Activated T-cell treated with anti-CD3 and anti-CD28 coated beads for 1 hour (primary cell): ENCODE results near the gene SNAPC1.
"Not testable (repeated sequence)": the region's sequence is repeated elsewhere in the genome, so short reads cannot be mapped to it uniquely, and the experiment has no call there.

Experiments
- DNase-seq: peaks from one replicate; pipeline ENCODE4 v3.0.0-alpha.2; 2020; ENCODE audit warnings: low read depth

SNAPC1 gene

DNA sequence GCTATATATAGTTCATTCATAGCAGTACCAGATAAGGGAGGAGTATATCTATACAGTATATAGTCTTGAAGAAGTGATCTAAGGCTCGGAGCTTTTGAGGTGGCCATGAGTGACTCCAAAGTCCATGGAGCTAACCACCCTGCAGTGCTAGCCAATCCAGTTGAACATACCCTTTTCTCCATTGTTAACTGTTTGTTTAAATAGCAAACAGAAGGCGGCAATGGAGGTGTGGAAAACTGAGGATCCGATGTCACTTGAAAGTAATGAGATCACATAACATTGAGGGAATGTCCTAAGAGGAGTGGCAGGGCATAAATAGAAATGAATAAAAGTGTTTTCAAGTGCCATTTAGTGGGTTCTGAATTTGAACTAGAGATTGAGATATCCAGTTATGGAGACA lies 12.4 kb upstream of the SNAPC1 start:
- no peak for DNase-seq

DNA sequence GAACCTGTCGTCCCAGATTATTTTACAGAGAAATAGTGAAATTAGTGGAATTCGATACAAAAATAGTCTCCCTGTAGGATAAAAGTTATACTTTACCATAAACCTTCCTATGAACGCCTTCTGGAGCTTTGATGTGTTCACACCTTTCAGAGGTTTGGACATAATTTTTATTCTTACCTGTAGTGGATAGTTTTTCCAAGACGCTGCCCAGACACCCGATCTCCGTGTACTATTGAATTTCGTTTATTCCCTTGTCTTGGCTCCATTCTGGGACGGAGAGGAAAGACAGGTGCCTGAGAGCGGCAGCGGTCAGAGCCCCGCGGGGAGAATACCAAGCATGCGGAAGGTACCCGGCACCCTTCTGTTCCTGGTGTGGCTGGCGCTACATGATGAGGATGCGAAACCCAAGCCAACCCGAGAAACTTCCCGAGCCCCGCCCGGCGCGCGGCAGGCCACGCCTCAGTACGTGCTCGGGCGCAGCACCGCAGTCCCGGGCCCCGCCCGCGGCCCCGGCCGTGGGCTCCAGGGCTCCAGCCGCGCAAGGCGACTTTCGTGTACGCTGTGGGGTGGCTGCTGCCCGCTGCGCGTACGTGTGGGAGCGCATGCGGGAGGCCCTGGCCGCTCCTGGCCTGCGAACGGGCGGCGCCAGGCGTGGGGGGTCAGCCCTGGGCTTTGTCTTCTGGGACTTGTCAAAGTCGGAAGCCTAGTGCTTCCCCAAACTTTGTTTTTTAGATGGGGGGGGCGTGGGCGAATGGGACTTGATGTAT lies 11.3 kb upstream of the SNAPC1 start:
- peak; percentile 60 for DNase-seq

DNA sequence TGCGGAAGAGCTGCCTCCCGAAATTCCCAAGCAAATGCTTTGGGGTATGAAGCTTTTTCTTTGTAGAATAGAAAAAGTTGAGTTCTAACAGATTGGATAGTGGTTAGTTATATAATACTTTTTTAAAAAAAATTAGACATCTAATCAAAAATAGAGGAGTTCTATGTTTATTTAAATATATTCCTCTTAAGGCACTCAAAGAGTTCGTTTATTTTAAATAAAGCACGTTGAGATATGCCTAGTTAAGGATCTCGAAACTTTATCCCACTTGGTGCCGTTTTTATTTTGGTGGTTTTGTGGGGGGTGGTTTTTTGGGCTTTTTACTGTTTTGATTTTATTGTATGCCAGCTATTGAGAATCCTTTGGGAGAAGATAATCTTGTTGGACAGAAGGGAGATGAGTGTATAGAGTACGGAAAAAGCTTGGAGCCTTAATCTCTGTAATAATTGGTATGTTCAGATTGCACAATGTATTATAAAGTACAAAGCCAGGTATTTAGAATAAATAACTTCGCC lies 10.7 kb upstream of the SNAPC1 start:
- DNase-seq, result no peak

DNA sequence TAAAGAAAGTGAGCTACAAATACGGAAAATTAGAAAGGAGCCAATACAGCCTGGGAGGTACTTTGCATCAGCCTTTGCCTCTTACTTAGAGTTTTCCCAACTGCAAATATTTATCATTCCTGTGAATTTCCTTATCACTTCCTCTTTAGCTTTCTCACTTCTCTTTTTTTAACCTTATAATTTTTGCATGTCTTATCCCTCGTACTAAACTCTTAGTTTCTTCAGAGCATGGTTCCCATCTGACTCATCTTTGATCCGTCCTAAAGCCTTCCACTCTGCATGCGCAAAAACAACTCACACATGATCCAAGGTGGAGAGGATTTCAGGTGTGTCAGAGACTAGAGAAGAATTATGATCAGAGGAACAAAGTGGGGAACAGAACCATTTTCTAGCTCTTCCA lies 9.6 kb upstream of the SNAPC1 start:
- DNase-seq, result no peak

DNA sequence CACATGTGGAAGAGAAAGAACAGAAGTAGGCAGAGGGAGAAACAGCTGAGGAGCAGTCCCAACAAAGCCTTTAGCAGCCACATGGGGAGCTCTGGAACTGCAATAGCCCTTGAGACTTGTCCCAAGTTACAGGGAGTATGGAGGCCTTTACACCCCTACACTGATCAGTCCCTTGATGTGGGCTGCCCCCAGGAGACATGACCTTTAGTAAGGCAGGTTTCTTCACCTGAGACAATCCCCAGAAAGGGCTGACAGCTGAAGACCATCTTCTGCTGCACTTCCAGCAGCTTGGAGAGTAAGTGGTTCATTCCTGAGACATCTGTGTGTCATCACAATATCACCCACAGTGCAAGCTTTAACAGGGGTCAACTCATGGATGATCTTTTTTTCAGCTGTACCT lies 8.6 kb upstream of the SNAPC1 start:
- DNase-seq, result no peak

DNA sequence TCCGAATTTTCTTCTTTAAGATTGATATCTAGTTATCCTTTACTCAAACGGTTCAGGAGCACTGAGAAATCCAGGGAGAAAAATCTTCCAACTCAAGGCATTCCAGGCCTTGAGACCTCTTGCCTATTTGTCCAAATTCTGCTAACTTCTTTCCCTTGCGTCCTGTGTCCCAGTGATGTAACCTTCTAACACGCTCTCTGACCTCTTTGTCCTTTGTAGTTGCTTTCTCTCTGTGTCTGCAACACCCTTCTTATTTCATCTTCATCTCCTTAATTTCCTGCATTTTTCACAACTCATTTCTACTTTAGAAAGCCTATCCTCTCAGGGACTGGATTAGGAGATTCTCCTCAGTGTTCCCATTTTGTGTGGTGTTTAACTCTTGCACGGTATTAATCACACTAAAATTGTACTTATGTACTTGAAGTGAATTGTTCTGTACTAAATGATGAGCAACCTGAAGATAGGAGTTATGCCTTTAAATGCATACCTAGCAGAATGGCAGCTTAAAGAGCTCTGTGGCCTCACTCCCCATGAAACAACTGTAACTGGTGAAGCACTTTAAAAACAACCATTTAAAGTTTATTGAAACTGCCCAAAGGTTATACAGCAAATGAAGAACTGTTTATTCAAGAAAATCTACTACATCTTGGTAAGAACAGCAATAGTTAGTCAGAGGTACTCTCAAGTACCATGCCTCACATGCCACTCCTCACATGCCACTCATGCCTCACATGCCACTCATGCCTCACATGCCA lies 7.4 kb upstream of the SNAPC1 start:
- no peak for DNase-seq

DNA sequence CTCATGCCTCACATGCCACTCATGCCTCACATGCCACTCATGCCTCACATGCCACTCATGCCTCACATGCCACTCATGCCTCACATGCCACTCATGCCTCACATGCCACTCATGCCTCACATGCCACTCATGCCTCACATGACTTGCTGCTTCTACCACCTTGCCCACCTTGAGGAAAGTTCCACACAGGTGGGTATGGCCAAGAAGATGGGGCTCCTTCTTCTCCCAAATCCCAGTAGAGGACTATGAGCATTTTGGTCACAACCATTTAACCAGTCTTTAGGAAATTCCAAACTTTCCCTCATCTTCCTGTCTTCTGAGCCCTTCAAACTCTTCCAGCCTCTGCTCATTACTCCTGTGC lies 6.9 kb upstream of the SNAPC1 start:
- not testable (repeated sequence) for DNase-seq

DNA sequence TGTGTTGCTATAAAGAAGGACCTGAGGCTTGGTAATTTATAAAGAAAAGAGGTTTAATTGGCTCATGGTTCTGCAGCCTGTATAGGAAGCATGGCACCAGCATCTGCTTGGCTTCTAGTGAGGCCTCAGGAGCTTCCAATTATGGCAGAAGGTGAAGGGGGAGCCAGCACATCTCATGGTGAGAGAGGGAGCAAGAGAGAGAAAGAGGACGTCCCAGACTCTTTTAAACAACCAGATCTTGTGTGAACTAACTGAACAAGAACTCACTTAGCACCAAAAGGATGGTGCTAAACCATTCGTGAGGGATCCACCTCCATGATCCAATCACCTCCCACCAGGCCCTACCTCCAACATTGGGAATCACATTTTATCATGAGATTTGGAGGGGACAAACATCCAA lies 6.1 kb upstream of the SNAPC1 start:
- no peak for DNase-seq

DNA sequence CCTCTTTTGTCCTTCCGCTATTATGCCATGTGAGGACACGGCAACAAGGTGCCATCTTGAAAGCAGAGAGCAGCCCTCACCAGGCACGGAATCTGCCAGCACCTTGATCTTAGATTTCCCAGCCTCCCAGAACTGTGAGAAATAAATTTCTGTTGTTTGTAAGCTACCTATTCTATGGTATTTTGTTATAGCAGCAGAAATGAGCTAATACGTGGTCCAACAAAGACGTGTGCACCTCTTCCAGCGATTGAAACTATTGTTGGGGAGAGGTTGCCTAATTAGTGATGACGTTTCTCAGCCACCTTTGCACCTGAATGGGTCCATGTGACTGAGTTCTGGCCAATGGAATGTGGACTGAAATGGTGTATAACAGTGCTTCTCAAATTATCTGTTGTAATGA lies 2.3 kb upstream of the SNAPC1 start:
- DNase-seq, result no peak

DNA sequence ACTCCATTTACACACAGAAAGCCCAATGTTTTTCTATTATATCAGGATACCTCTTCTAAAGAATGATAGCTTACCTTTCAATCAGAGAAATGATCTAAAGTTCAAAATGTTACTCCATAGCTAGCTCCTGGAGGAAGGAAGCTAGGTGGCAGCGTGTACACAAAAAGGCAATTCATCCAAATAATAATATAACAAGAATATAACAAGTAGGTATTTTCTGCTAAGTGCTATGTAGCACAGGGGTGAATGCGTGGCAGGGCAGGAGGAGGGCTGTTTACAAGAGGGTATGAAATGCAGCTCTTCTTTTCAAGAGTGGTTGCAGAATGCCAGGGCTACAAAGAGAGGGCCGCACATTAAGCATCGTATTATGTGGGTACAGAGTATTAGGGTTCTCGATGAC lies 663 bp upstream of the SNAPC1 start:
- no peak for DNase-seq

DNA sequence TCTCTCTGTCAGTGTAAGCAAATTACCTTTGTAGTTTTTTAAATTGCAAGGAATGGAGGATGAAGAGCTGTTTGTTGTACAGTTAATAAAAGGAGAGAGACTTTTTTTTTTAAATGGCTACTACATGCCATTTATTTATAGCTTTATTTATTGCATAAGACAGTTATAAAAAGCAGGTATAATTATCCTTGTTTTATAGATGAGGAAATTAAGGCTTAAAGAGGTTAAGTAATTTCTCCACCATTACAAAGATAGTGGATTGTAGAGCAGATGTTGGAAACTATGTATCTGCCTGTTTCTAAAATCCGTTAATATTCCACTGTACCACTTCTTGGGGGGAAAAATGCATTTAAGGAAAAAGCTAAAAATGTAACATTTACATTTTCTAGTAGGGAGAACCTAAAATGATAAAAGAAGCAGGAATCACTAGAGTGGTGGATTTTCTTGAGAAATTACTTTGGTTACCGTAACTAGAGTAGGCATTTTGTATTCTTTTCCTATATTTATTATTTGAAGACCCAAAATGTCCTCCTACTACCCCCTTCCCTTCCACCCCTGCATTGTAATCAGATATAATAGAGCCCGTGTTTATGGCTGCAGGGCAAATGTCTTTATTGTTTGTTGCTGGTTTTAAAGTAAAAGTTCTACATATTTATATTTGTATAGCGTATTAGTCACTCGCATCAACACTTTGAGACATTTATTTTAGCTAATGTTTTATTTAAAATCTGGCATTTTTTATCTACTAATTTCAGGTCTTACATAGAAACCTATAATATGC lies 2.3 kb downstream of the SNAPC1 start:
- DNase-seq, result no peak

DNA sequence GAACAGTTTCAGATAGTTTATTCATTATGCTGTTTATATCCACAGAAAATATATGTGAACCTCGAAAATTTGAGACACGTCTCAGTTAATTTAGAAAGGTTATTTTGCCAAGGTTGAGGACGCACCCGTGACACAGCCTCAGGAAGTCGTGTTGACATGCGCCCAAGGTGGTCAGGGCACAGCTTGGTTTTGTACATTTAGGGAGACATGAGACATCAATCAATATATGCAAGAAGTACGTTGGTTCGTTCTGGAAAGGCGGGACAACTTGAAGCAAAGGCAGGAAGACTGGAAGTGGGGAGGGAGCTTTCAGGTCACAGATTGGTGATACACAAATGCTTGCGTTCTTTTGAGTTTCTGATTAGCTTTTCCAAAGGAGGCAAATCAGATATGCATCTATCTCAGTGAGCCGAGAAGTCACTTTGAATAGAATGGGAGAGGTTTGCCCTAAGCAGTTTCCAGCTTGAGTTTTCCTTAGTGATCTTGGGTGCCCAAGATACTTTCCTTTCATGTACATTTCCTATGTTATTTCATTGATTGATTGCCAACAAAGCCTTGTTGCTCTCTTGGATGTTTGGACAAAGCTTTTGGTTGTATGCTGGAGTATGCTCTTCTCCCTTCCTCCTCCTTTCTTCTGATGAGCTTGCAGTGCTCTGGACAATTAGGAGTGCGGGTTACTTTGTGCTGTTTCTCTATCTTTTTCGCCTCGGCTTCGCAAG lies 3.2 kb downstream of the SNAPC1 start:
- DNase-seq, result no peak

DNA sequence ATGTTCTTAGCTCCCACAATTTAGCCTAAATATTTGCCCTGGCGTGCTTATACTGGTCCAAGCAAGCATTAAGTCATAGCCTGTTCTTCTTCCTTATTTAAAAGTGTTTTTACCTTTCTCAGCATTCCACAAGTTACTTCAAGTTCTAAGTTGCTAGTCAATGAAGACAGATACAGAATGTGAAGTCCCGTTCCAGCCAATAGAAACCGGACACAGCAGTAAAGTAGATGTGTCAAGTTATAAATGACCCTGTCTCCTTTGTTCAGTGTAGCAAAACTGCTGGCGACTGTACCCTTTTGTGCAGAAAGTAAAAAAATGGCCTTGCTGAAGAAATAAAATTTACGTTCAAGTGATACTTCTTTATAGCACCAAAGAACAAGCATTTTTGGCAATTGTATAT lies 3.9 kb downstream of the SNAPC1 start:
- no peak for DNase-seq

DNA sequence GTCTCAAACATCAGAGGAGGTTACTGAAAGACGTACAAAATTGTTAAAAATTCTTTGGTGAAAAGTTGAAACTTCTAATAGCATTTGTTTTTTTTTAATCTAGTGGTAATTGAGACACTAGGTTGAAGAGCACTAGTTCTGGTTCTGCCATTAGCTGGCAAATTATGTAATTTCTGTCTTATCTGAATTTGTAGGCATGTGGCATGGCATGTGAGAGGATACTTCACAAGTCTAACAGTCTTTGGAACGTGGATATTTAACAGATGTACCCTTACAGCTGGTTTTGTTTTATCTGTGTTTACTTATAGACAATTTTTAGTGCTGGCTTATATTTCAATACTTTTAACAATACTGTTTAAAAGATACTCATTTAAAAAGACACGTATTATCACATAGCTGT lies 6.0 kb downstream of the SNAPC1 start:
- no peak for DNase-seq

DNA sequence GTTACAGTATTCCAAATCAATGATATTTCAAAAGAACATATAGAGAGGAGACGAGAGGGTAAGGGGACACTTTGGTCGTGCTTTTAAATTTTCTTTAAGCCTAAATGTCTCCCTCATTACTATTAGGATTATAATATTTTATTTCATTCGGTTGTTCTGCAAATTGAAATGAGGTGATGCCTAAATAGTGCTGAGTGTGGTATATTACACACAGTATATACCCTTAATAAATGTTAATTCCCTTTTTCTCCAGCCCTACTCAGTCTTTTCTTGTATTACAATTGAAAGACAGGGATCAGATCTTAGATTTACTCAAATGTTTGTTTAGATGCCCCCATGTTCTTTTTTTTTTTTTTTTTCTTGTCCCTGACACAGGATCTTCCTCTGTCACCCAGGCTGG lies 7.7 kb downstream of the SNAPC1 start:
- DNase-seq, result no peak

DNA sequence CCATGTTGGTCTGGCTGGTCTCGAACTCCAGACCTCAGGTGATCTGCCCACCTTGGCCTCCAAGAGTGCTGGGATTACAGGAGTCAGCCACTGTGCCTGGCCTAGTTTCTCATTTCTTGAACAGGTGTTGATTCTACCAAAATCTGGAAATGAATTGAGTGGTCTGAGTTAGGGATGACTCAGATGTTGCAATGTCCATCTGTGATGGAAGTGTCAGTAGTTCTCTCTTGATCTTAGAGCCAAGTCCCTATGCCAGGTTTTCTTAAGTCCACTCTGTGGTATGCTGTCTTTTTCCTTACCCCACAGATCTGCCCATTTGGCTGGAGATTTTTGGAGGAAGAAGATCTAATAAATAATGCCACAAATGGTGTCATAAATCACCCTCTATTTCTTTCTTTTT lies 12.6 kb downstream of the SNAPC1 start:
- no peak for DNase-seq

DNA sequence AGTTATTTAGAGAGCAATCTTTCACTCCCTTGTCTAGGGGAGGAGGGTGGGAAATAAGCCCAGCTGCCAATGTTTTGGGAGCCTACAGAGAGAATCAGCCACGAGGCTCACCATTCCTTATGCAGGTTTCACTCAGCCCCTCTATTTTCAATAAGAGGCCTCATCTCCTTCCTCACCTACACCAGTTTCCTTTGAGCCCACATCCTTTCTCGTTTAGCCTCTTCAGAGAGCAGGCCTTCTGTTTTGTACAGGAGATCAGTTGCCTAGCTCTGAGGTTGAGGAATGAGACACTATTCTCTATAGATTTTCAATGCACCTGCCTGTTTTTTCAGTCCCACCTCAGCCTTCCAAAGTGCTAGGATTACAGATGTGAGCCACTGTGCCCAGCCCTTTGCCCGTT lies 17.9 kb downstream of the SNAPC1 start:
- no peak for DNase-seq

DNA sequence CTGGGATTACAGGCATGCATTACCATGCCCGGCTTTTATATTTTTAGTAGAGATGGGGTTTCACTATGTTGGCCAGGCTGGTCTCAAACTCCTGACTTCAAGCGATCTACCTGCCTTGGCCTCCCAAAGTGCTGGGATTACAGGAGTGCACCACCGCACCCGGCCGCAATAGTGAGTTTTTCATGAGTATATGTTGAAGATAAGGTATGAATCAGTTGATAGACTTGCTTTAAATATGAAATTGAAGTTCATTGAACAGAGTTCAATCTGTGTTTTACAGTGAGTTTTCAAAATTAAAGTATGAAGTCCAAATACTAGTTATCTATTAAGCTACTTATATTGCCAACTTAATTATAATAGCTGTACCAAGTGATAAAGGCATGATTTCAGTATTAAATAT lies 35.1 kb downstream of the SNAPC1 start:
- no peak for DNase-seq

DNA sequence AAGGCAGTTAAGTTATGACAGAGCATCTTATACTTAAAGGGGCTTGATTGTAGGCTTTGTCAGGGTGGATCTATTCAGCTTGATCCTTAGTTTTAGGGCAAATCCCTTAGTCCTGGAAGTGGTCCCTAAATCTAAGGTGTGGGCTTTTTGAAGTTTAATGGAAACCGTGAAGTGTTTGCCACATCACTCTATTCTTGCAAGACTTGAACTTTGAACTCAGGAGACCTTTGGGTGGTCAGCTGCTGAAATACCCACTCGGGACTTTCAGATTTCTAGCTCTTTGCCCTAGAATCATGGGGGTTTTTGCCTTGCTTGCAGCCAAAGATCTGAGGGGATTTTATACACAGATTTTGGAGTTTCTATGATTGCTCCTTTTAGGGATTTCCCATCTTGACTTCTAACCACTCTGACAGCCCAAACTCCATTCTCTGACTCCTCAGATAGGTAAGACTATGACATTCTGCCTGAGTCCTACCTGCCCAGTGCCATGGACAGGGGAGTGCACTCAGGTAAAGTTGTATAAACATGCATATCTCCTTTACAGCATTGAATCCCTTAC lies 39.9 kb downstream of the SNAPC1 start:
- no peak for DNase-seq

DNA sequence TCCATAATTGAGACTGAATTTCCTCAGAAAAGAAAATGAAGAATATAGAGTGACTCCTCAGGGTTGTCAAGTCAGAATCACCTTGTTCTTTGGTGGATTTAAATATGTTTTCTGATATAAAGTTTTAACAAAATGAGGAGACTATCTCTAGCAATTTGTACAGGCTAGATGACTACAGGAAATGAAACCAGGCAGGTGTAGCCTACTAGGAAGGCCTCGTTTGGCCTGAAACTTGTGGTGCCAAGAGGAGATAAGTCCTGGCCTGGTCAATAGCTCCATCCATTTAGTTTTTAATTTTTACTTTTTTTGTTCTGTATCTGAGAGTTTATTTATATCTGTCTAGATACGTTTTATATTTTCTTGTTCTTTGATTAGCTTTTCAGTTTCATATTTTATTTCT lies 41.5 kb downstream of the SNAPC1 start:
- DNase-seq, result no peak

DNA sequence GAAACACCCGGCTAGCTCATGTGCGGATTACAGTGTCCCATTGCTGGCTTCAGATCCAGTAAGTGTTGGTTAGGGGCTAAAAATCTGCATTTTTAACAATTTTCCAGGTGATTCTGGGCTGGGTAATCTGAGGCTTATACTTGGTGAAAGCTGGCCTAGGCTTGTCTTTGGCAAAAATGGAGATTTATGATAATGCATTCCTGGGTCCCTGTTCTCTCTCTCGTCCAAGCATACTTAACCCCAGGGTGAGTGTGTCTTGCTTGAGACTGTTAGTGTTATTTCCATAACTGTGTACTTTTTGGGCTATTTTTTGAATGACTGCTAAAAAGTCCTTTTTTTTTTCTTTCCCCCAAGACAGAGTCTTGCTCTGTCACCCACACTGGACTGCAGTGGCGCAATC lies 43.2 kb downstream of the SNAPC1 start:
- no peak for DNase-seq

DNA sequence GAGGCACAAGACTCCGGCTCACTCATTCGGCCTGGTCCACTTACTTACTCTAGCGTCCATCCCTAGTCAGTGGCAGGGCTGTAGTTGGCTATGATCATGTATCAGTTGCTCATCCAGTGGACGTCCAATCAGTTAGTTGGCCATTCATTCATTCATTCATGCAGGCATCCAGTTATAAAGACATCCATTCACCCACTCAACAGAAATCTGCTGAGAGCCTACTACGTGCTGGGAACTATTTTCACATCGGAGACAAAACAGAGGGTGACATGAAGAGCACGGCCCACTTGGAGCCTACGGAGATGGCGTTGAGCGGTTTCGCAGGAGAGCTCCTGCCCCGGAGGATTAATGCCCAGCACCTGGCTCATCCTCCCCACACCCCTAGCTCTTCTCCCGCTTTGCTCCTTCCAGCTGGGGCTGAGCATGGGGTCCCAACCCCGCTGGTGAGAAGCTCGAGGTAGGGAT lies 49.7 kb downstream of the SNAPC1 start:
- no peak for DNase-seq
